GM18907 (cell line): ENCODE data around the gene EEFSEC.

ENCODE experiments used
- ATAC-seq: cut with Tn5 transposase; IDR thresholded peaks from one replicate; pipeline ENCODE4 v1.9.1; 2021; ENCODE audit warnings: mild to moderate bottlenecking, moderate library complexity; ENCODE audit not compliant: unreplicated experiment

The EEFSEC gene

DNA sequence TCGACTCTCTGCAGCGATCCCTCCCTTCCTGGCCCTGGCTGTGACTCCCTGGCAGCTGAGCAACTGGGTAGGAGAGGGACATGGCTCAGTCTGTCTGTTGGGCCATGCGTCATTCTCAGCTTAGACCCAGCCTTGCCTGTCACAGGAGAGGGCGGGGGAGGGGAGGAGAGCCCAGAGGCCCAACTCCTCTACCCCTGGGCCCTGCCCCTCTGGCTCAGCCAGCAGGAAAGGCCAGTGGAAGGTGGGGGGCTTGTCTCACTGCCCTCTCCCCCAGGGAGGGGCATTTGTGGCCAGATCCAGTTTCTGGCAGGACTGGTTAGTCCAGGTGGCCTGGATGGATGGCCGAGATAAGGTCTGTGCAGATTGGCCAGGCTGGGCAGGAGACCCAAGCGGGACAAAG is 281.8 kb downstream of the EEFSEC start:
- ATAC-seq = no peak

DNA sequence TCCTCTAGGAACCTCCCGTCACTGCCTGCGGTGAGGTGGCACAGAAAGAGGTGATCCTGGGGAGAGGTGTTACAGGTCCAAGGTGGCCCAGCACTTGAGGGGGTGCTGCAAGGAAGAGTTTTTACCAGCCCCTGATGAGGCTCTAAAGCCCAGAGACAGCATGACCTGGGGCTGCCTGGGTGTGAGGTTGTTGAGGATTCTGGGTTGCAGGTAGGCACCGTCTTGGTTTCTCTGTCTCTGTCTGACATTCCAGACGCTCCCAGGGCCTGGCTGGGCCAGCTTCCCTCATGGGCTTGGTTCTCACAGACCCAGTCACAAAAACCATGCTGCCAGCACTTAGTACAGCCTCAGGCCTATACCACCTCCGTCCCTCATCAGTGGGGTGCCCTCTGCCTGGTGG is 282.3 kb downstream of the EEFSEC start:
- ATAC-seq = no peak

DNA sequence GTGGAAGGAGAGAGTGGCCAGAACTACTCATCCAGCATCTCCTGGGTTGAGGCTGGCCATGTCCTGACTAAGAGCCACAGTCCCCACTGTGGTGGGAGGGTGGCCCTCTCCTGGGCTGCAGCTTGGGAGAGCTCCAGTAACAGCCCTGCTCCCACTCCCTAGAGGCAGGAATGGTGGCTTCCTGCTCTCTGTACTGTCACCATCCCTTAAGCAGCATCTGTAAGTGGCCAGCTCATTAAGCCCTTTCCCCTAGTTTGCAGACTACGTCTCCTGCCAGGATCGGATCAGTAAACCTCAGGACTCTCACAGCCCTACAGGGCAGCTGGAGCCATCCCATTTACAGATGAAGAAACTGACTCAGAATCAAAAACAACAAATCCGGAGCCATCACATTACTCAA is 282.9 kb downstream of the EEFSEC start:
- no peak for ATAC-seq

DNA sequence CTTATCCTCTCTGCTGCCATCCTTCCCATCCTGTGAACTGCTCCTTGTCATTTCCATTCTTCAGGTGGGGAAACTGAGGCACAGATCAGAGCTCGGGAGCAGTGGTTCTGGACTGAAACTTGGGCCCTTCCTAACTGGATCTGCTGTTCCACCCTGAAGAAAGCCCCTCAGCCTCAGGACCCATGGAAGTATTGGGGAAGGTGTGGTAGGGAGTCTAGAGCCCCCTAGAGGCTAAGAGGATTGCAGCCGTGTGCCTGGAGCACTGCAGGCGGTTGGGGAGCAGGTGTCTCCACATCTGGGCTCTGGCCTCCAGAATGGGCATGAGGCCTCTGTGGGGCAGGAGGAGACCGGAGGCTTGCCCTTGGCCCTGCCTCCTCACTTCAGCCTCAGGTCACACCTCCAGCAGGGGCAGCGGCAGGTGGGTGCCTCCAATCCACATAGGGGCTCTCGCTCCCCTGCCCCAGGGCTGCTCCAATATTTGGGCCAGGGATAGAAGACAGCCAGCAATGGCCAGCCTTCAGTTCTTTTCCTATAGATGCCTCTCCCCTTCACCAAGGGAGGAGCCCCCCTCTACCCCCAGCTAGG is 285.3 kb downstream of the EEFSEC start:
- ATAC-seq = no peak

DNA sequence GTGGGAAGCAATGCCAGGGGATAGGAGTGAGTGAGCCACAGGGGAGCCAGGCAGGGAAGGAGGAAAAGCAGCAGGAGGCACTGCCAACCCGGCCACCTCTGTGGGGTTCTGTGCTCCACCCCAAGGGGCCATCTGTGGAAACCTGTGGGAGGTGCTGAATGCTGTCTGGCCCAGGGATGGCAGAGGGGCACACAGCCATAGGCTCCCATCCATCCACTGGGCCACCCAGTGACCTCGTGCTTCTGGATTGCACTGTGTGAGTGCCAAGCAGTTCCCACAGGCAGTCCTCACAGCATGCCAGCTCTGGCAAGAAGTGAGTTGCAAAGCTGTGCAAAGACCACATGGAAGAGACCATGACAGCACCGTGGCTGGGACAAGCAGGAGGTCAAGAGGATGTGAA is 285.9 kb downstream of the EEFSEC start:
- ATAC-seq = no peak

DNA sequence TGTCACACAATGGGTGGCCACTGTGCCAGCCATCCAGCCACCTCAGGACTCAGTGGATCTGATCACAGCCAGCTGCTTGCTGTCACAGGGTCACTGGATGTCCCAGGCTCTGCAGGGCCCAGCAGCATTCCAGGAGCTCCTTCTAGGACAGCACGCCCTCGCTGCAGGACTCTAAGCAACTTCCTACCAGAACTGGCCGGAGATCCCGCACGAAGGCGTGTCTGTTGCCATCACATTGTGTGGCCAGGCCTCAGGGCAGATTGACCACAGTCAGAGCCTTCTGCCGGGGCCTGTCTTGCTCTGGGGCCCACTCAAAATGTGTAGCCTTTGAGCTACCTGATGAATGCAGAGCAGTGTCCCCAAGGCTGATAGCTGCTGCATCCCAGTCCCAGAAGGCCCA is 288.8 kb downstream of the EEFSEC start:
- no peak for ATAC-seq

DNA sequence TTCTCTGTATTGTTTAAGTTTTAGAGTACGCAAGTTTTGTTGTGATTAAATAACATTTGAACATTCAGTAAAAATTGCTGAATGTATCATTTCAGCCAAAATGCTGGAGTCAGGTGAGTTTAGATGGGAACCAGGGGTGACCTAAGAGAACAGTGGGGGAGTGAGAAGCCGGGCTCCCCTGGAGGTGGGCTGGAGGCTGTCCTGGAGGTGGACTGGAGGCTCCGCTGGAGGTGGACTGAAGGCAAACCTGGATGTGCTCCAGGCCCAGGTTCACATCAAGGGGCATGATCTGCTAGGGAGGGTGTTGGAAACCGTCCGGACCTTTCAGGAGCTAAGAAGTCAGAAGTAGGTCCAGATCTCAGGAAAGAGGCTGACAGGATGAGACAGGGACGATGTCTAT is 289.7 kb downstream of the EEFSEC start:
- ATAC-seq = no peak

DNA sequence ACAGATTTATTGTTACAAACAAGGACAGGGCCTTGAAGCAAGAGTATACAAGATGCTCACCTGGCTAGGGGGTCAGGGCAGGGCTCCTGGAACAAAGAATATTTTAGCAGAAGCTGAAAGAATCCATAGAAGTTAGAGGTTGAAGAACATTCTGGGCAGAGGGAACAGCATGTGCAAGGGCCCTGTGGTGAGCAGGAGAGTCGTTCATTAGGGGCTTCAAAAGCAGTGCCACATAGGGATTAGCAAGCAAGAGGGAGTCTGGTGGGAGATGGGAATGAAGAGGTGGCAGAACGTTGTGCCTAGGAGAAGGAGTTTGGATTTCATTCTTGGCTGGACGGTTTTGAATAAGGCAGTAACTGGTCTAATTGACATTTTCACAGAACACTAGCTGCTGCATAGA is 290.5 kb downstream of the EEFSEC start:
- no peak for ATAC-seq

DNA sequence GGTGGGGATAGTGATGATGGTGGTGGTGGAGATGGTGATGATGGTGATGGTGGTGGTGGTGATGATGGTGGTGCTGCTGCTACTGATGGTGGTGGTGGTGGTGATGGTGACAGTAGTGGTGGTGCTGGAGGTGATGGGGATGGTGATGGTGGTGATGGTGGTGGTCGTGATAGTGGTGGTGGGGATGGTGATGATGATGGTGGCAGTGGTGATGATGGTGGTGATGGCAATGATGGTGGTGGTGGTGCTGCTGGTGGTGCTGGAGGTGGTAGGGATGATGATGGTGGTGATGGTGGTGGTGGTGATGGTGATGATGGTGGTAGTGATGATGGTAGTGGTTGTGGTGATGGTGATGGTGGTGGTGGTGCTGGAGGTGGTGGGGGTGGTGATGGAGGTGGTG is 292.1 kb downstream of the EEFSEC start:
- ATAC-seq = no peak

DNA sequence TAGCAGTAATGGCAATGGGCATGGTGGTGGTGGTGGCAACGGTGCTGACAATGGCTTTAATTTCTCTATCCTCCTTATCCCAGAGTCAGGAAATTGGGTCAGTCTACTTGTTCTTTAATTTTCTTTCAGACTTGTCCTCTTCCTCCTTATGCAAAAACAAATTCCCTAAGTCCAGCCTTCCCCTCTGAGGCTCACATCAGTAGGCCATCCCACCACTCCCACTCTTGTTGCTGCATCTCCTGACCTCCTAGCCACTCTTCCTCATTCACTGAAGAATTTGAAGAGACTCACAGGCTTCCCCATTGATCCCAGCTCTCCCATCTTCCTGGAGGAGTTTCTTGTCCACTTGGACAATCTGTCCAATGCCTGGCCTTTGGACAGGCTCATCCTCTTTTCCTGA is 293.5 kb downstream of the EEFSEC start:
- no peak for ATAC-seq

DNA sequence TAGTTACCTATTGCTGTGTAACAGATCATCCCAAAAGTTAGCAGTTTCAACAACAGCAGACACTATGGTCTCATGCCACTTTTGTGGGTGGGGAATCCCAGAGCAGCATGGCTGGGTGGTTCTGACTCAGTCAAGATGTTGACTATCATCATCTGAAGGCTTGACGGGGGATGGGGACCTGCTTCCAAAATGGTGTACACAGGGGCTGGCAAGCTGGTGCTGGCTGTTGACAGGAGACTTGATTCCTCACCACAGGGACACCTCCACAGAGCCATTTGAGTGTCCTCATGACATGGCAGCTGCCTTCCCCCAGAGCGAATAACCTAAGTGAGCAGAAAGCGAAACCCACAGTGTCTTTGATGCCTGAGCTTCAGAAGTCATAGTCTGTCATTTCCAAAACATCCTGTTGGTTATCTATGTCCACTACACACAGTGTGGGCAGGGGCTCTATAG is 294.3 kb downstream of the EEFSEC start:
- ATAC-seq = peak; percentile 60

DNA sequence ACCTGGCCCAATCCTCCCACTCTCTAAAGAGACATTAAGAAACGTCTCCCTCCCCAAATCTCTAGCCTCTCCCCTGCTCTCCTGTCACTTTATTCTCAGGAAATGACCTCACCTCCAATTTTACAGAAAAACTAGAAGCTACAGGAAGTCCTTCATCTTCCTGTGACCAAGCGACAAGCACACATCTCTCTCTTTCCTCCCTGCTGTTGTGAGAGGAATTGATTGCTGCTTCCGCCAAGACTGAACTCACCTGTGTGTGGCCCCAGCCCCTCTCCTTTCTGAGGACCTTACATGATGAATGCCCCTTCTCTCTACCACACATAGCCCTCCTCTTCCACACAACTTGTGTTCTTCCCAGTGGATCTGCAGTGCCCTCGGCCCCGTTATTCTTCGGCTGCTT is 295.2 kb downstream of the EEFSEC start:
- ATAC-seq = no peak

DNA sequence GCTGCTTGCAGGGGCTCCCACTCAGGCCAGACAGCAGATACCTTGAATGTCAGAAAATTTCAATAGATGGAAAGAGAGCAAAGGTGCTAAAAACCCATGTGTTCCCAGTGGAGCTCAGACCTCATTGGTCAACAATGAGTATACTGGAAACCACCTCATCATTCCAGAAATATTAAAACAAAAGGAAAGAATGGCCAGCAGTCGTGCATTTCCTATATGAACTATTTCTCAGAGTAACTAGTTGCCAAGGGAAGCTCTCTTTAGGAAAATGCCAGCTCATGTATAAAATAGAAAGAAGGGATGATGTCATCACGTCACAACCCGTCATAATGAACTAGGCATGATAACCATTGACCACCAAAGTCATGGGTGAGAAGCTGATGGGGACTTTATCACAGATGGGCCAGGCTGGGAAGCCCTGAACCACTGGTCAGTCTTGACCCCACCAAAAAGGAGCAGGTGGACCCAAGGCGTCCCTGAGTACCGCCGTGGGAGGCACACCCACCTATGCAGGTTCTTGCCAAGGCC is 295.9 kb downstream of the EEFSEC start:
- no peak for ATAC-seq

DNA sequence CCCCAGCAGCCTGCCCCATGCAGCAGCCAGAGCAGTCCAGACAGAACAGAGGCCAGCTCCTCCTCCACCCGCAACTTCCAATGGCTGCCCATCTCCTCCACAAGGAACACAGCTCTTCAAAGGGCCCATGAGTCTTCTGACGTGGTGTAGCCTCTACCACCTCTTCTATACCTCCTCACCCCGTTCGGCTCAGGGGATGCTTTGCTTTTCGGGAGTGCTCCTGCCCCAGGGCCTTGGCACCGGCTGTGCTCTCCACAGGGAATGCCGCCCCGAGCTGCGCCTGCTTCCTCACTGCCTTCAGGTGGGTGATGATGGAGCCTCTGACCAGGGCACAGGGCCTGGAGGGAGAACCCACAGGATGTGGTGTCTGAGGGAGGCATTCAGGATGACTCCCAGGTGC is 298.8 kb downstream of the EEFSEC start:
- ATAC-seq = no peak

DNA sequence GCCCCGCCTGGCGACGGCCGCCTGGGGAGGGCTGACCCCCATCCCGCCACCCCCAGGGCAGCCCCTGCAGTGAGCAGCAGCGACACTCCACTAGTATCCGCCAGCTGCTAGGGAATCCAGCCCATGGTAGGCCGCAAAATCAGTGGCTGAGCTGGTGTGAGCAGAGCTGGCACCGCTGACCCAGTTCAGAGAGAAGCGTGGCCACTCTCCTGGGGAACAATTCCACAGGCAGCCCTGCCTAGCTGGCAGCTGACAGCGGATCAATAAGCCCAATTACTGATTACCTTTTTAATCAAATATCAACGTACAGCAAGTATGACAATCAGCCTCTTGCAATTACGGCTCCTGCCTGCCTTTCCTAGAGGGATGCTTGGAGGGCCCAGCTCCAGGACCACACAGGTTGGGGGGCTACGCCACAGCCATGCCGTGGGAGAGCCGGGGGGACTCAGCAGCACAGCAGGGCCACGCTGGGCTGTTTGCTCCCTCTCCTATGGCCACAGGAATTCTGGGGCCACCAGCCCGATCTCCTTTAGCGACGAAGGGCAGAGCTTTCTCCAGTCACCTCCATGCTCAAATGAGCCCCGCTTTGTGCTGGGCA is 299.5 kb downstream of the EEFSEC start:
- ATAC-seq = no peak

DNA sequence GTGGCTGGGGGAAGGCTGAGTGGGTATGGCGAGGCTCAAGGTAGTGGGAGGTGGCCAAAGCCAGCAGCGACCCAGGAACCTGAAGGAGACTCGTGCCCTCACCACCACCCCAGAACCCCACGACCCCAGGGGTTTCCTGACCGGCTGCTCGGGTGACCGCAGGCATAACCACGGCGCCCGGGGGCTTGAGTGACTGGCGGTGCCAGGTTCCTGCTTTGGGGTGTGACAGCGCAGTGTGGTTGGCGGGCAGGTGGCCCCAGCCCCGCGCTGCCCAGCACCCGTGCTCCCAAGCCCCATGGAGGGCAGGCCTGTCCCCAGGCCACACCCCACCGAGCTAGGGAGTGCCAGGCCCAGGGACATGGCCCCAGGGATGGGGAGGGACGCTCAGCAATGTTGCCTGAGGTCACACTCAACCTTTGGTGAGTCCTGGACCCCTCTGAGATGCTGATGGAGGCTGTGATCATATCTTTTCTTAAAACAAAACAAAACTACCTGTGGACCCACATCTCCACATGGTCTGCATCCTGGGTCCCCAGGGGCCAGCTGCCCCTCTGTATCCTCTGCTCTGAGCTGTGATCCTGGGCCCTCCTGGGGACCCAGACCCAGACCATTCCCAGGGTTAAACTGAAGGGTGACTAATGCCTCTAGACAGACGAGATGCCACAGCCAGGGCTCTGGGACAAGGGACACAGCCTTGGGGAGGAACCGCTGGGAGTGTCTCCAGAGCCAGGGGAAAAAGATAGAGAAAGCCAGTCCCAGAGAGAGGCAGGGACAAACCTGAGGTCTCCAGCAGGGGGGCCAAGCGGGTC is 300.4 kb downstream of the EEFSEC start:
- ATAC-seq = no peak

DNA sequence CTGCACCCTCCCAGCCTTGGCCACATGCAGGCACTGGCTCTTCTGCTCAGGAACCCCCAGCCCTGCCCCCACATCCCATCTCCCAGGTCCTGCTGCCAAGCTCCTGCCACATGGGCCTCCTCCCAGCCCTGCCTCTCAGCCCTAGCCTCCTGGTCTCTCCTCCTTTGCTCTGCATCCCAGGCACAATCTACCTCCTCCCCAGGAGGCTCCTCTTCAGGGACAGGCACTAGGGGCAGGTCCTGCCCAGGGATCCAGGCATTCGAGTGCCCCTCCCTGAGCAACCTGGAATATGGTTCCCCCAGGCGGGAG is 301.0 kb downstream of the EEFSEC start:
- ATAC-seq = no peak

DNA sequence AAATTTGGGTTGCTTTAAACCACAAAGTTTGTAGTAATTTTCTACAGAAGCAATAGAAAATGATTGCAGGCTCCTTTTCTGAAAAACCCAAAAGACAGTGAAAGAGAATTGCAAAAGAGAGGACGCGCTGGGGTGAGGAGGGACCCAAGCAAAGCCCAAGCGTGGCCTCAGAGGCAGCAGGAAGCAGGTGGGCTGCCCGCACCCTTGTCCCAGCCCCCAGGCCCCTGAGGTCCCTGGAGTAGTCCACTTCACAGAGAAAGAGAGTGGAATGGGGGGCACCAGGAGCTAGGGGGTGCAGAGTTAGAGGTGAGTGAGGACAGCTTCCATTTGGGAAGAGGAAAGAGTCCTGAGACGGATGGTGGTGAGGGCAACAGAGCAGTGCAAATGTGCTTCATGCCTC is 301.8 kb downstream of the EEFSEC start:
- ATAC-seq = no peak

DNA sequence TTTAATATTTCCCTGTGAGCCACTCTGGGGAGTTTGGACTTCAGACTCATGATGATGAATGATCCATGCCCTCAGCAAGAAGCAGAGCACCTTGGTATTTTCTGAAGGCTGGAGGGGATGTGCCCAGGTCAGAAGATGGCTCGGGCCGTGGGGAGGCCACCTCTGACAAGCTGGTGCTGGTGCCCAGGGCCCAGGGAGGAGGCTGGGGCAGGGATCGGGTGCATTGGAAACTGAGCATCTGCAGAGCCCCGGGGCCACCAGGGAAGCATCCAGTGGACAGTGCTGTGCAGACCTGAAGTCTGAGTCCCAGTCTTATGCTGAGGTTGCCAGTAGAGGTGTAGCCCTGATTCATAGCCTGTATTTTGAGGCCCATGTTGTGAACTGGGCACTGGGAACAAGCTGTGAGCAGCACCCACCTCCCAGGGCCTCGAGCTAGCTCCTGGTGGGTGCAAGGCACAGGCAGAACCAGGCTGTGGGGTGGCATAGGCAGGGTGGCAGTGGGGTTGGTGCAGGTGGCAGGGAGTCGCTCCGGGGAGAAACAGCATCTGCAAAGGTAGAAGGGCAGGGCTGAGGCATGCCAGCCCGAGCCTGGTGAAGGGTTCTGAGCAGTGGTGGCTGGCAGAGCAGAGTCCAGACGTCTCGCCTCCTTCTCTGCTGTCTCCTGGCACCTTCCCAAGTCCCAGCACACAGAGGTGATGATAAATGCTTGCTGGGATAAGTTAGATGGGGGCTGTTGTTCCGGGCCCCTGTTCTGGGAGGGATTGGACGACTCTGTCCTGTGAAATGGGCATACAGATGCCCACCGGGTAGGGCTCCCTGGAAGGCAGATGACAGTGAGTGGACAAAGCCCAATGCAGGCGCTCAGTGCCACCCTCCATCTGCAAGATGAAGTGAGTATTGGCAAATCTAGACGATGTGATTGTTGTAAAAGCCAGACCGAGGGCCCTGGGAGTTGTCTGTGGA is 302.8 kb downstream of the EEFSEC start:
- no peak for ATAC-seq

DNA sequence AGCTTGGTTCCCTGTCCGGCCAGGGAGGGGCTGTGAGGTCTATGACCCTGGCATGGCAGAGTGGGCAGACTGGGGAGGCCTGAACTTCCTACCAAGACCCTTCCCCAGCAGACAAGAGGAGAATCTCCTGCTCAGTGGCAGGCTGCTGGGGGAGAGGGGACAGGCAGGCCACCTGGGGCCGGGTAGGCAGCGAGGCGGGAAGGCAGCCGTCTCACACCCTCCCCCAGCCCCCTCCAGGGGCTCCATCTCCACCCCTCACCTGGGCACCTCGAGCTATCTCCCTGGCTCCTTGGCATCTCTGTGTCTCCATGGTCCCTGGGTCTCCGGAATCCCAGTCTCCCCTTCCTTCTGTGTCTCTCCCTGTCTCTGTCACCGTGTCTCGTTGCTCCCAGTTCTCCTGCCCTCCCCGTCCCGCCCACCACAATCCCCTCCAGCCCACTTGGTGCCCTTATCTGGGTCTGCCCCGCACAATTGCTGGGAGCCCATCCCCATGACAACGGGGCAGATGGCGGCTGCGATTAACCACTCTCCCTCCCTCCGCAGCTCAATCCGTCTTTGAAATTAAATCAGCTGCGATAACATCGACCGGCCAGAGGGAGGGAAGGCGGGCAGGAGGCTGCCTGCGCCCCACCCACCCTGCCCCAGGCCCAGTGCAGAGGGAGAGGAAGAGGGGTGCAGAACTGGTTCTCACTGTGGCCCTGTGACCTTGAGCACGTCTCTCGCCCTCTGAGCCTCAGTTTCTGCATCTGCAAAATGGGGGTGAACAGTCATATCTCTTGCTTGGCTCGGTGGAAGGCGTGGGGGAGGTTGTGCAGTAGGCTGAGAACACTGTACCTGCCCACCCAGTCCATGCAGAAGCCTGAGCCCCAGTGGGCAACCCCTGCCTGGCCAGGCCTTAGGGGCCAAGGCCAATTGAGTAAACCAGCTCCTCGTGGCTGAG is 303.8 kb downstream of the EEFSEC start:
- no peak for ATAC-seq
